GM19239 (cell line): Measurements from ENCODE around the gene TGFBR1.
A peak's percentile ranks its signal among the peaks of the same experiment; 100 is the strongest.

Experiments
- DNase-seq: peaks from one replicate; pipeline ENCODE4 v3.0.0; 2011; ENCODE audit warnings: low spot score; ENCODE audit not compliant: insufficient read length
- FAIRE-seq: peaks from 2 replicates; lab custom pipeline; 2011; peaks lifted over from hg19 to GRCh38; lab: Jason Lieb, UNC

TGFBR1 gene

GRCh38 chr9:99103901-99104458, 933 bp upstream of the TGFBR1 start:
- no peak for FAIRE-seq
- no peak for DNase-seq

GRCh38 chr9:99105152-99106043, 485 bp downstream of the TGFBR1 start:
- FAIRE-seq: peak; percentile 47
- DNase-seq: peak; percentile 70

DNA sequence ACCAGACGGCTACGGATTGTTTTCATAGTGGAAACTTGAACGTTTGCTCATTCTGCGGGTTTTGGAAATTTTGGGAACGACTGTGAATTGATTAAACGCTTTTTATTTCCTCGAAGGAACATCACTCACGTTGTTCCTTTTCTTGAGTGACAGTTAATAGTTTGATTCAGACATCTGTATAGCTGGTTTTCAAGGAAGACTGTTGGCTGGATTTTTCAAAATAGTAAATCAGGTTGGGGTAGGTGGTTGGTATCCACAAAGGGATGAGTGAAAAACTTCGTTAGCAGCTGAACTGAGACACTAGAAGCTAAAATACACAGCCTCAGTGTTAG, 1.1 kb downstream of the TGFBR1 start:
- FAIRE-seq: no peak

DNA sequence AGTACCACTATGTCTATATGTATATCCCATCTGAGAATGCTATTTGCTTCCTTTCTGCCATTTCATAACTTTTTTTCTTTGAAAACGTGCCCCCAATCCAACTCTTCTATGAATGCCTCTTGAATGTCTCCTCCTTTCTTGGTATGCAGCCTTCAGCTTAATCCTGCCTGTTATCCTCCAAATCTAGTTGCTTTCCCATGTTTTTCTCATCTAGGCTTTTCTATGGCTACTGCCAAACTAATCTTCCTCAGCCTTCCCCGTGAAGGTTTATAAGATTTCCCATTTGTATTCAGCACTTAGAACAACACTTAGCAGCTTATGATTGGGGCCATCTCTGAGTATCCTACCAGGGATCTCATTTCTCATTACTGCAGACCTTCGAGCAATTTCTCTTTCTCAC, 2.5 kb downstream of the TGFBR1 start:
- FAIRE-seq: no peak
- no peak for DNase-seq

More for the DNA sequence above, 1.1 kb downstream of the TGFBR1 start:
- no peak for DNase-seq

- DNase-seq (no peak), FAIRE-seq (no peak)
These were observed 3.2 kb downstream of the TGFBR1 start for GRCh38 chr9:99108131-99108530.

DNA sequence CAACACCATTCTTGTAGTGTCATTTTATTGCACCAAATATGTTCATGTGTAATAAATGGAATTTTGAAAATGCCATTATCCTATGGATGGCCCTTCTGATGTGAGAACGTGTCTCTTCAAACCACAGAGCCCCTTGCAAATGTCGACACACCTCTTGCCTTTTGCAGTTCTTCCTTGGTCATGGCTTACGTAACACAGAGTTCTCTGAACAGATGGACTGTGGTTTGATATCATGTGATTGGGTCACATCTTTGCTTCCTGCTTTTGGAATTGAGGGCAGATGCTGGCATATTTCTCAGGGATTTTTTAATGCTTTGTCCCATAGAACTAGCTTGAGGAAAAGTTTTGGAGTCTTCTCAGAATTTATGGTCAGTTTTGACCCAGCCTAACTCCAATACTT, 4.6 kb downstream of the TGFBR1 start:
- FAIRE-seq (no peak), DNase-seq (no peak)

DNA sequence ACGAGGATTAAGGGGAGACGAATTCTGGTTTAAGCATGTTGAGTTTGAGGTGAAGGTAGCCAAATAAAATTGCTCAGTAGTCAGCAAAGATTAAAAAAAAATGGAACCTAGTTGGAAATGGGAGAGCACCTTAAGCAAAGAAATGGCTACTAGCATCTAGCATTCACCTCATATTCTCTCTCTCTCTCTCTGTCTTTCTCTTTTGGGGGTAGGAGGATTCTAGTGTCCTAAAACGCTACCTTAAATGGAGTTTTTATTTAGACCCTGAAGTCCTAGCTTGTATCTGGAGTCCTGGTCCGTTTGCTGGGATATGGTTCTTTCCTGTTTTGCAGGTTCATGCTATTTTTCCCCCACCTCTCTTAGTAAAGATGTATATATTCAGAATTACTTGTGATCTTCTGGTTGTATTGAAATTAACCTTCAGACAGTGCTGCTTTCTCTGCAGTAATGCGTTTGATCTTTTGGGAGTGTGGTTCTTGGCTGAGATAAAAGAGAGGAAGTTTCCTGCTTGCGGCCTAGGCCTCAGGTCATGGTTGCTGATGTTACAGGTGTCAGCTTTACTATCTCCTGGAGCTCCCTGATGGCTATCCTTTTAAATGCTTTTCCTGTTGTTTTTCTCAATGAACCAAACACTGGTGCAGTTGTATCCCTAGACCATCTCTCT, 8.0 kb downstream of the TGFBR1 start:
- DNase-seq: no peak
- FAIRE-seq: no peak

DNA sequence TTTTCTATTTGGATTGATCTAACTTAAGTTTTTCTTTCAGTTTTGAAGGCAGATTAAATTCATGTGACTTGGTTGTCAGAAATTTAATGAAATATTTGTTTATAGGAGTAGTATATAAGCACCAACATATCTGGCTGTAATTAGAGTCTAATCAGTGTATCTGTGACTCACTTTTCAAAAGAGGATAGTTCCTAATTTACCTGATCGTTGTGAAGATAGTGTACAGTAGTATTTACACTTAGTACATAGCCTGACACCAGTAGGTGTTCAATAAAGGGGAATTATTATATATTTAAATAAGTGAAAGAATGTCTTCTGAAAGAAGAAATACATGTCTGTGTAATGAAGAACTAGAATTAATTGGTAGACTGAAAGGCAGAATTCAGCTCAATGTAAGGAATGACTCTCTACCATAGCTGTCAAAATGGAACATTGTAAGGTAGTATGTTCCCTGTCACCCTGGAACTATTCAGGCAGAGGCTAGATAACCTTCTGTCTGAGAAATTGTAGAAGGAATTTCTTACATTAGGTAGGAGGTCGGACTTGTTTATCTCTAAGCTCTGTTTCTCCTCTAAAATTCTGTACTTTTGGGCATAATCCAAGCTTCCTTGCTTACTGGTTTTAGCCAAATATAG, 8.6 kb downstream of the TGFBR1 start:
- no peak for DNase-seq
- FAIRE-seq: no peak

DNA sequence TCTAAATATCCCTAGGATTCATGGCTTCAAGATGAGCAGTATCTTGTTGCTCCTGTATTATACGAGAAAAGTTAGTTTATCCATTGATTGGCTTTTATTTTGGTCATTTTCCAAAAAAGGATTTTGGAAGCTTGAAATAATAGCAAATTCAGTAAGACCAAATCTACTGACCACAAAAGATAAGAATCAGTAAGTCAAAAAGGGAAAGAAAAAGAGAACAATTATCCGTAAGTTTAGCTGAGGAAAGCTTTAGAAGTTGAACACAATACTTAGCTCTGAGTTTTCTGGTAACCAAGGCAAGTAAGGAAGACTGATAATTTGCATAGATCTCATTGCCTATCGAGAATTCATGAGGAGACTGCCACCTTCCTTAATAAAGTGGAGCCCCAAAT, 9.1 kb downstream of the TGFBR1 start:
- no peak for DNase-seq
- FAIRE-seq: no peak

DNA sequence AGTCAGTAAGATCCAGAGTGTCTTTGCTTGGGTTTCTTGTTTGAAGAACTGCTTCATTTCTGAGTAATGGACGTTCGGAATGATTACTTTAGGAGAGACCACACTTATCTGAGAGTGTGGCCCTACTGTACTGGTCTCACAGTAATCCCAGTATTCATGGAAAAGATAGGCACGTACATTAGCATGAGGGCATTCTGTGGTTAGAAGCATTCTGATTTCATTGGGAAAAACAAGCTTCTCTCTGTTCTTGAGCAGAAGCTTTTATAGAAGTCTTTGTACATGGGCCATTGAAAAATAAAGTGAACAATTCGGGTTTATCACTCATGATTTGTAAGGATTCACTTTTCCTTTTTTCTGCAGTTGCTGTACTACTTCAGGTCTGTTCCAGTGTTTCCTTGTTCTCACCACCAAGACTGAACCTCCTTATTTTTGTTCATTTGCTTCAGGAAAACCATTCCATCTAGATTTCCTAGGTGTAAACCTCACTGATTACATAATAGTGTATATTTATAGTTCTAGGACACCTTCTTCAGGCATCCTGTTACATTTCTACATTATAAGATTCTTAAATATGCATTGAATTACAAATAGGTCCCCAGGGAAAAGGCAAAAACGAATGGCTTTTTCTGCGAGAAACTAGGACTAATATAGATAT, 10.1 kb downstream of the TGFBR1 start:
- peak; percentile 14 for FAIRE-seq

GRCh38 chr9:99116003-99116411, 11.1 kb downstream of the TGFBR1 start:
- no peak for FAIRE-seq
- DNase-seq: no peak

More for the DNA sequence above, 10.1 kb downstream of the TGFBR1 start:
- DNase-seq: no peak

DNA sequence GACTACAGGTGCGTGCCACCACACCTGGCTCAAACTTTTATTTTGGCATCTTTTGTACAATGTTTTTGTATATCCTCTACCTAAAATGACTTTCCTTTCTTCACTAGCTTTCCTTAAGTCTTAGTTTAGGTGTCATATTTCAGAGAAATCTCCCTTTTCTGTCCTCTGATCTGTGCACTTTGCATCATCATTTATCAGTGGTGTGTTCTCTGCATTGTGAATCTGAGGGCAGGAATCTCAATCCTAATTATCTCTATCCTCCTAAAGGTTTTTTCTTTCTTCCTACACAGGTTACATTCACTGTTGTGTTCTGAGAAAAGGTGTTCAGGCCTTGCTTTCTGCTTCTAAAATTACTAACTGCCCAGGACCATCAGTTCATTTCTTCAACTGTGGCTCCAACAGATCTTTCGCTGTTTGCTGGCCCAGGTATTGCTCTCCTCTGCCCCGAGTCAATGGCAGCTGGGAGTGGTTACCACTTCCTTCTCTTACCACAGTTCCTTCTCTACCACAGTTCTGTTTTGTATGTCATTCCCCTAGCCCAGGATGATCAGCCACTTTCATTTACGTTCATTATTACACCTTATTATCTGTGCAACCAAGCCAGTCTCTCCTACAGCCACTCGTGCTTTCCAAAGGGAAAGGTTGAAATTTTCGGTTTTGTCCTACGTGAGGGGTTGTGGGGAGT, 14.0 kb downstream of the TGFBR1 start:
- peak; percentile 29 for DNase-seq
- FAIRE-seq: peak; percentile 97

- peak; percentile 26 for FAIRE-seq
- no peak for DNase-seq
These were observed 15.2 kb downstream of the TGFBR1 start for GRCh38 chr9:99119976-99120655.

- FAIRE-seq (no peak), DNase-seq (no peak)
These were observed 16.7 kb downstream of the TGFBR1 start for GRCh38 chr9:99121604-99122003.

DNA sequence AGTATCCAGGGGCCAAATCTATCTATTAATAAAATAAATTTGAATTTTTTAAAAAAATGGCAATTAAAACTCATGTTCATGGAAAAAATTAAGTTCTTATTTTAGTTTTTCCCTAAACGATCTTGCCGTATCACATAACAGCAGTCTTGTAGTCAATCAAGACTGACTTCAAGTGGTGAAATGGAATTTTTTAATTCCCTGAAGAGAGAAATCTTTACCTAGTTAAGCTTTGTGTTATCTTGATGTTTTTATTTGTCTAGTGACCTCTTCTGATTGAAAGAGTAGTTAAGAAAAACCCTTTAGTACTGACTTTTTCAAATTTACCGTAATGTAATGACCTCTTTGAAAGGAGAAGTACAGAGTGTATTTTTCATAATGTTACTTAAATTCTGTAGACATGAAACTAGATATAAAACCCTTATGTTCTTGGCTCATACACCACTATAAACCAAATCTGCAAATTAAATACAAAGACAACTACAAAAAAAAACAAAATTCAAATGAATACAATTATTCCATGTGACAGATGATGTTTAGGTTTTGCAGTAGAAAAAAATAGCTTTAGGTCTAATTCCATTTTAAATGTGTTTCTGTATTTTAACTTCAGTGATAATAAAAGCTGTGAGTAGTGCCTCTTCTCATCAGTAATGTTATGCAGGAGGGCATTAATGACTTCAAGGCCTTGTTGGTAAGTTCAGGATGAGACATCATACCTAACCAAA, 19.8 kb downstream of the TGFBR1 start:
- peak; percentile 65 for FAIRE-seq

DNA sequence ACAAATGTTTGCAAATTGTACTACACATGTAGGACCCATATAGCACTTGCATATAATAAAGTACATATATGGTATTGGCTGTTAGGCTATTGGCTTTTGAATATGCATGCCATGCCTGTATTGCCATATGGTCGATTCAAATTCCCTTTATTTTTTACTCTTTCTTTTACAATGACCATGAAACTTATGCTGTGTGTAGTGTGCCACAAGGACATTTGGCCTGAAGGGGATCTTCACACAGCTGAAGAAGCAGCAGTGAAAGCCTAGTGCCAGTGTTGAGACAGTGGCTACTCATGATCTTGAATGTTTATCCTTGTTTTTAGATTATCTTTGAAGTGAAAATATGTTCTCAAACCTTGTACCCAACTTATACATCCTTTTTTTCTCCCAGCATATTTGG, 20.5 kb downstream of the TGFBR1 start:
- DNase-seq (no peak), FAIRE-seq (no peak)

More for the DNA sequence above, 19.8 kb downstream of the TGFBR1 start:
- no peak for DNase-seq

GRCh38 chr9:99126312-99126711, 21.4 kb downstream of the TGFBR1 start:
- FAIRE-seq (no peak), DNase-seq (no peak)

GRCh38 chr9:99127356-99128132, 22.6 kb downstream of the TGFBR1 start:
- DNase-seq: no peak
- FAIRE-seq: peak; percentile 81
